ENCODE data around the gene FOXE3. TPM values are rescaled to one million over a fixed set of nuclear protein-coding genes. Genes with fewer than 3 reads are reported as not detected.

Gene FOXE3
- total and polyA plus RNA-seq, 2 of the 8 experiments (the other 6 are each of a cell fraction or from before 2014, with no cell fraction given) = 0.18 TPM; not detected in 1

GRCh38 chr1:47444562-47445465 lies 28.7 kb downstream of the FOXE3 start (continued):
- TF ChIP-seq, protein P1, sequence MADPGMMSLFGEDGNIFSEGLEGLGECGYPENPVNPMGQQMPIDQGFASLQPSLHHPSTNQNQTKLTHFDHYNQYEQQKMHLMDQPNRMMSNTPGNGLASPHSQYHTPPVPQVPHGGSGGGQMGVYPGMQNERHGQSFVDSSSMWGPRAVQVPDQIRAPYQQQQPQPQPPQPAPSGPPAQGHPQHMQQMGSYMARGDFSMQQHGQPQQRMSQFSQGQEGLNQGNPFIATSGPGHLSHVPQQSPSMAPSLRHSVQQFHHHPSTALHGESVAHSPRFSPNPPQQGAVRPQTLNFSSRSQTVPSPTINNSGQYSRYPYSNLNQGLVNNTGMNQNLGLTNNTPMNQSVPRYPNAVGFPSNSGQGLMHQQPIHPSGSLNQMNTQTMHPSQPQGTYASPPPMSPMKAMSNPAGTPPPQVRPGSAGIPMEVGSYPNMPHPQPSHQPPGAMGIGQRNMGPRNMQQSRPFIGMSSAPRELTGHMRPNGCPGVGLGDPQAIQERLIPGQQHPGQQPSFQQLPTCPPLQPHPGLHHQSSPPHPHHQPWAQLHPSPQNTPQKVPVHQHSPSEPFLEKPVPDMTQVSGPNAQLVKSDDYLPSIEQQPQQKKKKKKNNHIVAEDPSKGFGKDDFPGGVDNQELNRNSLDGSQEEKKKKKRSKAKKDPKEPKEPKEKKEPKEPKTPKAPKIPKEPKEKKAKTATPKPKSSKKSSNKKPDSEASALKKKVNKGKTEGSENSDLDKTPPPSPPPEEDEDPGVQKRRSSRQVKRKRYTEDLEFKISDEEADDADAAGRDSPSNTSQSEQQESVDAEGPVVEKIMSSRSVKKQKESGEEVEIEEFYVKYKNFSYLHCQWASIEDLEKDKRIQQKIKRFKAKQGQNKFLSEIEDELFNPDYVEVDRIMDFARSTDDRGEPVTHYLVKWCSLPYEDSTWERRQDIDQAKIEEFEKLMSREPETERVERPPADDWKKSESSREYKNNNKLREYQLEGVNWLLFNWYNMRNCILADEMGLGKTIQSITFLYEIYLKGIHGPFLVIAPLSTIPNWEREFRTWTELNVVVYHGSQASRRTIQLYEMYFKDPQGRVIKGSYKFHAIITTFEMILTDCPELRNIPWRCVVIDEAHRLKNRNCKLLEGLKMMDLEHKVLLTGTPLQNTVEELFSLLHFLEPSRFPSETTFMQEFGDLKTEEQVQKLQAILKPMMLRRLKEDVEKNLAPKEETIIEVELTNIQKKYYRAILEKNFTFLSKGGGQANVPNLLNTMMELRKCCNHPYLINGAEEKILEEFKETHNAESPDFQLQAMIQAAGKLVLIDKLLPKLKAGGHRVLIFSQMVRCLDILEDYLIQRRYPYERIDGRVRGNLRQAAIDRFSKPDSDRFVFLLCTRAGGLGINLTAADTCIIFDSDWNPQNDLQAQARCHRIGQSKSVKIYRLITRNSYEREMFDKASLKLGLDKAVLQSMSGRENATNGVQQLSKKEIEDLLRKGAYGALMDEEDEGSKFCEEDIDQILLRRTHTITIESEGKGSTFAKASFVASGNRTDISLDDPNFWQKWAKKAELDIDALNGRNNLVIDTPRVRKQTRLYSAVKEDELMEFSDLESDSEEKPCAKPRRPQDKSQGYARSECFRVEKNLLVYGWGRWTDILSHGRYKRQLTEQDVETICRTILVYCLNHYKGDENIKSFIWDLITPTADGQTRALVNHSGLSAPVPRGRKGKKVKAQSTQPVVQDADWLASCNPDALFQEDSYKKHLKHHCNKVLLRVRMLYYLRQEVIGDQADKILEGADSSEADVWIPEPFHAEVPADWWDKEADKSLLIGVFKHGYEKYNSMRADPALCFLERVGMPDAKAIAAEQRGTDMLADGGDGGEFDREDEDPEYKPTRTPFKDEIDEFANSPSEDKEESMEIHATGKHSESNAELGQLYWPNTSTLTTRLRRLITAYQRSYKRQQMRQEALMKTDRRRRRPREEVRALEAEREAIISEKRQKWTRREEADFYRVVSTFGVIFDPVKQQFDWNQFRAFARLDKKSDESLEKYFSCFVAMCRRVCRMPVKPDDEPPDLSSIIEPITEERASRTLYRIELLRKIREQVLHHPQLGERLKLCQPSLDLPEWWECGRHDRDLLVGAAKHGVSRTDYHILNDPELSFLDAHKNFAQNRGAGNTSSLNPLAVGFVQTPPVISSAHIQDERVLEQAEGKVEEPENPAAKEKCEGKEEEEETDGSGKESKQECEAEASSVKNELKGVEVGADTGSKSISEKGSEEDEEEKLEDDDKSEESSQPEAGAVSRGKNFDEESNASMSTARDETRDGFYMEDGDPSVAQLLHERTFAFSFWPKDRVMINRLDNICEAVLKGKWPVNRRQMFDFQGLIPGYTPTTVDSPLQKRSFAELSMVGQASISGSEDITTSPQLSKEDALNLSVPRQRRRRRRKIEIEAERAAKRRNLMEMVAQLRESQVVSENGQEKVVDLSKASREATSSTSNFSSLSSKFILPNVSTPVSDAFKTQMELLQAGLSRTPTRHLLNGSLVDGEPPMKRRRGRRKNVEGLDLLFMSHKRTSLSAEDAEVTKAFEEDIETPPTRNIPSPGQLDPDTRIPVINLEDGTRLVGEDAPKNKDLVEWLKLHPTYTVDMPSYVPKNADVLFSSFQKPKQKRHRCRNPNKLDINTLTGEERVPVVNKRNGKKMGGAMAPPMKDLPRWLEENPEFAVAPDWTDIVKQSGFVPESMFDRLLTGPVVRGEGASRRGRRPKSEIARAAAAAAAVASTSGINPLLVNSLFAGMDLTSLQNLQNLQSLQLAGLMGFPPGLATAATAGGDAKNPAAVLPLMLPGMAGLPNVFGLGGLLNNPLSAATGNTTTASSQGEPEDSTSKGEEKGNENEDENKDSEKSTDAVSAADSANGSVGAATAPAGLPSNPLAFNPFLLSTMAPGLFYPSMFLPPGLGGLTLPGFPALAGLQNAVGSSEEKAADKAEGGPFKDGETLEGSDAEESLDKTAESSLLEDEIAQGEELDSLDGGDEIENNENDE (IDR thresholded peaks at IDR 0.05; ENCODE audit: insufficient replicate concordance, low read length) = no peak
- TF ChIP-seq E2F6 (IDR thresholded peaks at IDR 0.05) (no peak), SP1 (IDR thresholded peaks at IDR 0.05; ENCODE audit: low read depth, low read length) (no peak), NRF1 (IDR thresholded peaks at IDR 0.05; ENCODE audit: low read depth, low read length) (no peak), ATF3 (IDR thresholded peaks at IDR 0.05; ENCODE audit: insufficient read depth, low read depth, low read length) (no peak), CHD1 (IDR thresholded peaks at IDR 0.05; ENCODE audit: low read depth, low read length) (no peak), RFX5 (IDR thresholded peaks at IDR 0.05; ENCODE audit: borderline replicate concordance, low read depth, low read length) (no peak), CREB1 (IDR thresholded peaks at IDR 0.05) (no peak), EGR1 (IDR thresholded peaks at IDR 0.05; ENCODE audit: borderline replicate concordance, low read depth, low read length) (no peak)

Measured in H1 (cell line).